Testis (tissue), 2 donors: ENCODE data around the gene COL4A6.

ENCODE experiments used
- POLR2A ChIP-seq: fragments of 450-650 bp; IDR thresholded peaks from one replicate; pipeline ENCODE4 v1.6.1; 2017; ENCODE audit warnings: antibody characterized with exemption, mild to moderate bottlenecking, moderate library complexity
- TF ChIP-seq, protein P1 (sequence below), 3 experiments: fragments of 450-650 bp in 2 of 3; fragments of 200-600 bp in 1 of 3; sonication (generic) in 1 of 3; IDR thresholded peaks; one replicate each; pipeline ENCODE4 v1.5.1; 2016 to 2019; ENCODE audit warnings: antibody characterized with exemption in 3 of 3, mild to moderate bottlenecking in 2 of 3, moderate library complexity in 1 of 3

DNA sequence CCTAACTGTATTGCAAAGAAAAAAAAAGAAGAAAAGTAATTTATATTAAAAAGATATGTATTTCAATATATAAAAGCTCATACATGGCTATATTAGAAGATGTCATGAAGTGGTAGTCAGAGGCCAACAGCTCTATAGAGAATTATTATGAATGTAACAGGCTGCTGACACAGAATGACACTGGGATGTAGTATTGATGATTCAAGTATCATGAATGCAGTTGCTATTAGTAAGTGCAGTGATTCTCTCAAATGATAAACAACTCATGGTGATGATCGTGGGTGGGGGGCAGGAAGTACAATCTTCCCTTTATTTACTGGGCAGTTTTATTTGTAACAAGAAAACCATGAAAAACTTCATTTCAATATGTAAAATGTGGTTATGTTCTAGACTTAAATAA, 124.6 kb downstream of the COL4A6 start:
- TF ChIP-seq, protein P1, sequence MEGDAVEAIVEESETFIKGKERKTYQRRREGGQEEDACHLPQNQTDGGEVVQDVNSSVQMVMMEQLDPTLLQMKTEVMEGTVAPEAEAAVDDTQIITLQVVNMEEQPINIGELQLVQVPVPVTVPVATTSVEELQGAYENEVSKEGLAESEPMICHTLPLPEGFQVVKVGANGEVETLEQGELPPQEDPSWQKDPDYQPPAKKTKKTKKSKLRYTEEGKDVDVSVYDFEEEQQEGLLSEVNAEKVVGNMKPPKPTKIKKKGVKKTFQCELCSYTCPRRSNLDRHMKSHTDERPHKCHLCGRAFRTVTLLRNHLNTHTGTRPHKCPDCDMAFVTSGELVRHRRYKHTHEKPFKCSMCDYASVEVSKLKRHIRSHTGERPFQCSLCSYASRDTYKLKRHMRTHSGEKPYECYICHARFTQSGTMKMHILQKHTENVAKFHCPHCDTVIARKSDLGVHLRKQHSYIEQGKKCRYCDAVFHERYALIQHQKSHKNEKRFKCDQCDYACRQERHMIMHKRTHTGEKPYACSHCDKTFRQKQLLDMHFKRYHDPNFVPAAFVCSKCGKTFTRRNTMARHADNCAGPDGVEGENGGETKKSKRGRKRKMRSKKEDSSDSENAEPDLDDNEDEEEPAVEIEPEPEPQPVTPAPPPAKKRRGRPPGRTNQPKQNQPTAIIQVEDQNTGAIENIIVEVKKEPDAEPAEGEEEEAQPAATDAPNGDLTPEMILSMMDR (IDR thresholded peaks at IDR 0.05): no peak
- no peak for TF ChIP-seq POLR2A
